ENCODE measurements around the gene NCSTN.

The NCSTN gene

GRCh38 chr1:160407839-160408801, 64.9 kb downstream of the NCSTN start:
- no peak for DNase-seq

All from activated effector memory CD4-positive, alpha-beta T cell treated with Interleukin-2 at 50 U/mL for 16 hours (primary cell).